HG02938 (cell line): ENCODE measurements around the gene CHTF18.

Experiments used
- ATAC-seq: cut with Tn5 transposase; IDR thresholded peaks from one replicate; pipeline ENCODE4 v1.9.1; 2021; ENCODE audit warnings: mild to moderate bottlenecking, moderate library complexity; ENCODE audit not compliant: unreplicated experiment

Gene CHTF18

GRCh38 chr16:760065-760464 lies 28.4 kb upstream of the CHTF18 start:
- no peak for ATAC-seq

DNA sequence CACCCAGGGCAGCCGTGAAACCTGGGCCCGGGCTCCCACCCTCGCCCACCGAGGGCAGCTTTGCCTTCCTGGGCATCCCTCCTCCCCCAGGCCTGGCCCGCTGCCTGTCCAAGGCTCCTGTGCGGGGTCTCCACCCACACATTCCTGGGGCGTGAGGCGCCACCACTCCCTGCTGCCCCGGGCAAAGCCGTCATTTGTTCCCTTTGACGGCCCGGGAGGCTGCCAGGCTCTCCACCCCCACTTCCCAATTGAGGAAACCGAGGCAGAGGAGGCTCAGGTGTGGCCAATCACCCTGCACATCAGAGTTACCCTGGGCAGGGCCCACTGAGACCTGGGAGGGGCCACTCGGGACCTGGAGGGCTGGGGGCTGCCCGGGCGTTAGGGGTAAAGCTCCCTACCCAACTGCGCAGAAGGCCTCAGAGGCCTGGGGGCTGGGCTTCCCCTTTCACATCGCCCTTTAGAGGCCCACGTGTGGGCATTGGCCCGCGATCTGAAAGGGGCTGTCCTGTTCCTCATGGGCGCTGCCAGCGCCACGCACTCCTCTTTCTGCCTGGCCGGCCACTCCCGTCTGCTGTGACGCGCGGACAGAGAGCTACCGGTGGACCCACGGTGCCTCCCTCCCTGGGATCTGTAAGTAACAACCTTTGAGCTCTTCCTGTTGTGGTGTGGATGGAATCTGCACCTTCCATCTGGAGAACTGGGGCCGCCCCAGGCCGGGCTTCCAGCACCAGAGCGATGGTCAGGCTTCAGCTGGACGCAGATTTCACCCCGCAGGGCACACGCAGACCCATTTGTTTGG lies 27.7 kb upstream of the CHTF18 start, which contains the start of gene MSLN:
MSLN (plus strand) TSS at position 190 of the 799 bp plus-strand sequence. CDS start 1,947 bp downstream, outside the sequence.
- ATAC-seq: no peak

DNA sequence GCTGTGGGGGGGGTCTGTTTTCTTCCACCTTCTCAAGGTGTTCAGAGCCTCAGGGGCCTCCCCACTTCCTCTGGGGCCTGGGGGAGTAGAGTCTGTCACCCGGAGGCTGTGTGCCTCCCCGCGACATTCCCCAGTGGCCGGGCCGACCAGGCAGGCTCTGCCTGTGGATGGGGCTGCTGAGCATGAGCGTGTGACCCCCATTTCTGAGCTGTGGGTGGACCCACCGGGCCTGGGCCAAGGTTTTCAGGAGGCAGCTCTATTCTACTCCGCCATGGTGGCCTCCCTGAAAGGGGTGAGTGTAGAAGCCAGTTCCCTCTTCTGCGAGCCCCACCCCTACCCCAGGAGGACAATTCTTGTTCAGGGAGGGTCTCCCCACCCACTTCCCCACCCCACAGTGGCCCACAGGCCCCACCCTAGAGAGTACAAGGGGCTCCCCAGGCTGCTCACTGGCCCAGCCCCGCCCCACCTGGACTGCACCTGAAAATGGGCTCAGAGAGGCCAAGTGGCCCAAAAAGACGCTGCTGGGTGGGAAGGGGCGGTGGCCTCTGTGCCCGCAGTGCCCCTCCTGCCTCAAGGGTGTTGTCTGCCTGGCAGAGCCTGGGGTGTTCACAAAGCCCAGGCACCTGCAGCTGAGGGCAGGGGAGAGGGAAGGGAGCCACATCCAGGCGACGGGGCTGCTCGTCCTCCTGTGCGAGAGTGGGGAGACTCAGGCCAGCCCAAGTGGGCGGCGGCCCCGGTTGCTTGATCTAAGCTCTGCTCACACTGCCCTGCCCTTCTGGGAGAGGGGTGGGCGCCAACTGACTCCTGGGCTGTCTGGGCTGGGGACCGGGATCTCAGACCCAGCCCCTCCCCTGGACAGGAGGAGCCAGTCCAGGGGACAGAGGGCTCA lies 26.6 kb upstream of the CHTF18 start:
- no peak for ATAC-seq

- no peak for ATAC-seq
Measured at GRCh38 chr16:762595-763268, 25.7 kb upstream of the CHTF18 start.

DNA sequence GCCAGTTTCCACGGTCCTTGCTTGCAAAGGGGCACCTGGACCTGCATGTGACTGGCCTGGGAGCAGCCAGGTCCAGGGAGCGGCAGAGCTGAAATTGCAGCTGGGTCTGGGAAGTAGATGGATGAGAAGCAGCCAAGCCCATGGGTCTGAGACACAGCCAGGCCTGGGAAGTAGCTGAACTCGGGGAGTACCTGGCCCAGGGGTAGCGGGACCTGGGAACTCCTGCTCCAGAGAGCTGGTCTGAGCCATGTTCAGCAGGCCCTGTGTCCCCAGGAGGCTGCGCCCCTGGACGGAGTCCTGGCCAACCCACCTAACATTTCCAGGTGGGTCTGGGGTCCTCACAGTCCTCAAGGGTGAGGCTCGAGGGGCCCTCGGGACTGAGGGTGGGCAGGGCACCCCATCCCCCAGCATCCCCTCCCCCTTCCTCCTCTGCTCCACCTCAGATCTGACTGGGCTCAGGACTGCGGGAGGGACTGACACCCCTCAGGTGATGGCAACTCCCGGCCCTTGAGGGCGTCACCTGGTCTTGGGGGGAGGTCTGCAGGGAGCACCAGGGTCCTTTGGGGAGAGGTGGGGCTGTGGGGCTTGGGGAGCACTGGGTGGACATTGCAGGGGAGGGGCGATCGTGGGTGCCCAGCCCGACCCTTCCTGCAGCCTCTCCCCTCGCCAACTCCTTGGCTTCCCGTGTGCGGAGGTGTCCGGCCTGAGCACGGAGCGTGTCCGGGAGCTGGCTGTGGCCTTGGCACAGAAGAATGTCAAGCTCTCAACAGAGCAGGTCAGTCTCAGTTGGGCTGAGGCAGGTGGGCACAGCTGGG lies 24.8 kb upstream of the CHTF18 start:
- no peak for ATAC-seq

GRCh38 chr16:764184-764750 lies 24.2 kb upstream of the CHTF18 start:
- no peak for ATAC-seq

- no peak for ATAC-seq
Measured at GRCh38 chr16:764848-765487, 23.5 kb upstream of the CHTF18 start.

DNA sequence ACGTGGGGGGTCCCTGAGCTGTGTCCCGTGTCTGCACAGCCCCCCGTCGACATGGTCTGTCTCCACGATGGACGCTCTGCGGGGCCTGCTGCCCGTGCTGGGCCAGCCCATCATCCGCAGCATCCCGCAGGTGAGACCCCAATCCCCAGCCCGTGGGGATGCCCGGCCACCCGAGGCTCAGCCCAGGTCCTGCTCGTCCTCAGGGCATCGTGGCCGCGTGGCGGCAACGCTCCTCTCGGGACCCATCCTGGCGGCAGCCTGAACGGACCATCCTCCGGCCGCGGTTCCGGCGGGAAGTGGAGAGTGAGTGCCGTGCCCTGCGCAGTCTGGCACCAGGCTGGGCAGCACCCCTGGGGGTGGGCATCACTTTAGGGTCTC lies 22.9 kb upstream of the CHTF18 start:
- no peak for ATAC-seq

GRCh38 chr16:766008-766819 lies 22.2 kb upstream of the CHTF18 start:
- ATAC-seq: no peak

DNA sequence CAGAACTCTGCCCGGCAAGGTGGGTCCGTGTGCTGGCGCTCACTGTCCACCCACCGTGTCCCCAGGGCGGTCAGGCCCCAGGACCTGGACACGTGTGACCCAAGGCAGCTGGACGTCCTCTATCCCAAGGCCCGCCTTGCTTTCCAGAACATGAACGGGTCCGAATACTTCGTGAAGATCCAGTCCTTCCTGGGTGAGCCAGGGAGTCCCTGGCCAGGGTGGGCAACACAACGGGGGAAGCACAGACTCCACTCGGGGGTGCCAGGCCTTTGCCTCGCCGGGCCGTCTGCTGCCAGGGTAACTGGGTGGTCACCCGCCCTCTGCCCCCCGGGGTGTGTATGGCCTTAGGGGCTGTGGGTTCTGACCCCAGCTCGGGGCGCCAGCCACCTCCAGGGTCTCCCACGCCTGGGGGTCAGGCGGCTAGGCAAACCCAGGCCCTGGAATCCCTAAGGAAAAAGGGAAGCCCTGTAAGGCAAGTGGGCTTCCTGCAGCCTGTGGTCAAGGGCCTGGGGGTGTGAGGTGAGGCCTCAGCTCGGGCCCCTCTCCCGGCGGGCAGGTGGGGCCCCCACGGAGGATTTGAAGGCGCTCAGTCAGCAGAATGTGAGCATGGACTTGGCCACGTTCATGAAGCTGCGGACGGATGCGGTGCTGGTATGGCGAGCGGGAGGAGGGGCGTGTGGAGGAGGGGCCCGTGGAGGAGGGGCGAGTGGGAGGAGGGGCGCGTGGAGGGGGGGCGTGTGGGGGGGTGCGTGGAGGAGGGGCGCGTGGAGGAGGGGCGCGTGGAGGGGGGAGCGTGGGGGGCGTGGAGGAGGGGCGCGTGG lies 21.4 kb upstream of the CHTF18 start:
- no peak for ATAC-seq

GRCh38 chr16:767743-768235 lies 20.6 kb upstream of the CHTF18 start:
- no peak for ATAC-seq

- ATAC-seq: no peak
Measured at GRCh38 chr16:768428-768827, 20.0 kb upstream of the CHTF18 start.

GRCh38 chr16:769184-769784 lies 19.1 kb upstream of the CHTF18 start:
- ATAC-seq: no peak

DNA sequence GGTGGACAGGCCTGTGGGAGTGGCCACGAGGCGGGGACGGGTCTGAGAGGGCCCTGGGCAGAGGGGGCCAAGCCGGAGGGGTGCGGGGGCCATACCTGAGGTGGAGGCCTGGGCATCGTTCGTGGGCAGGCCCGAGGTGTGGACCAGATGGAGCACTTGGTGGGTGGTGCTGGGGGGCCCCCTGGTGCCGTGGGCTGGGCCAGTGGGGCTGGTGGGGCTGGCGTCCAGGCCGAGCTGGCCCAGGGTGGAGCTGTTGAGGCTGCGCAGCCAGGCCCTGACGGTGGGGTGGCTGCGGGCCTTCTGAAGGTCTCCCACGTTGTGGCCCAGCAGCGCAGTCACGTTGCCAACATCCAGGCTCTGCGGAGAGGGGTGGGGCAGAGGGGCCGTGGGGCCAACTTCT lies 18.5 kb upstream of the CHTF18 start:
- no peak for ATAC-seq

GRCh38 chr16:770411-770810 lies 18.0 kb upstream of the CHTF18 start:
- ATAC-seq: no peak

- no peak for ATAC-seq
Measured at GRCh38 chr16:772959-773358, 15.5 kb upstream of the CHTF18 start.
